K562 (cell line): ENCODE results near the gene HRH1. TPM values are rescaled to one million over a fixed set of nuclear protein-coding genes. Genes with fewer than 3 reads are reported as not detected.

Experiments used
- ARID3B ChIP-seq: fragments of 250-450 bp; sonication (Bioruptor Pico); IDR thresholded peaks from 2 replicates; pipeline ENCODE4 v1.4.0; 2020; ENCODE audit warnings: borderline replicate concordance
- BRF1 ChIP-seq: IDR thresholded peaks from 3 replicates; pipeline ENCODE4 v1.6.1; 2011; ENCODE audit warnings: borderline replicate concordance, mild to moderate bottlenecking; ENCODE audit not compliant: insufficient read length; ENCODE audit errors: extremely low read depth
- CHCHD3 ChIP-seq: fragments of 250-450 bp; sonication (Bioruptor Pico); IDR thresholded peaks from 2 replicates; pipeline ENCODE4 v2.1.2; 2022; ENCODE audit warnings: mild to moderate bottlenecking
- FOS ChIP-seq: IDR thresholded peaks from 3 replicates; pipeline ENCODE4 v1.6.1; 2011; ENCODE audit not compliant: insufficient read length; ENCODE audit errors: extremely low read depth
- FOXJ3 ChIP-seq: sonication (generic); formaldehyde crosslinking; IDR thresholded peaks from 2 replicates; pipeline ENCODE4 v1.4.0; 2020; ENCODE audit warnings: mild to moderate bottlenecking, missing genetic modification reagents
- GTF2E2 ChIP-seq: fragments of 200-800 bp; sonication (Bioruptor generic); IDR thresholded peaks from 2 replicates; pipeline ENCODE4 v1.6.1; 2016; ENCODE audit warnings: missing genetic modification characterization, missing compliant biosample characterization
- ID3 ChIP-seq, 2 experiments: fragments of 250-450 bp in 1 of 2; fragments of 450-650 bp in 1 of 2; sonication (Bioruptor Pico) in 1 of 2; IDR thresholded peaks; 2 replicates each; pipeline versions ENCODE4 v1.6.1 to v1.8.0; 2016 to 2021; ENCODE audit warnings: mild to moderate bottlenecking in 2 of 2, moderate library complexity in 2 of 2, missing compliant biosample characterization in 1 of 2, missing genetic modification characterization in 1 of 2
- JUN ChIP-seq, 2 experiments: sonication (generic) in 1 of 2; formaldehyde crosslinking in 1 of 2; IDR thresholded peaks; 2 replicates each; pipeline versions ENCODE4 v1.6.1 to v1.8.0; 2012 to 2022; ENCODE audit warnings: borderline replicate concordance in 2 of 2, mild to moderate bottlenecking in 2 of 2, improper control_type of control experiment in 1 of 2, low read depth in 1 of 2, low read length in 1 of 2, missing genetic modification reagents in 1 of 2
- LARP7 ChIP-seq: fragments of 450-650 bp; IDR thresholded peaks from 2 replicates; pipeline ENCODE4 v1.6.1; 2016
- NR4A1 ChIP-seq, 2 experiments: fragments of 250-450 bp in 1 of 2; fragments of 450-650 bp in 1 of 2; sonication (Bioruptor Pico) in 1 of 2; IDR thresholded peaks; 2 replicates each; pipeline versions ENCODE4 v1.4.0 to v1.6.1; 2016 to 2020; ENCODE audit warnings: mild to moderate bottlenecking in 2 of 2, missing compliant biosample characterization in 1 of 2, missing genetic modification characterization in 1 of 2, moderate library complexity in 1 of 2
- POLR2H ChIP-seq: IDR thresholded peaks from 2 replicates; pipeline ENCODE4 v1.6.1; 2016; ENCODE audit warnings: missing genetic modification characterization, low read depth, mild to moderate bottlenecking, control low read depth, missing compliant biosample characterization, moderate library complexity
- REST ChIP-seq, 2 experiments: fragments of 450-650 bp; formaldehyde crosslinking in 1 of 2; IDR thresholded peaks; 2 replicates each; pipeline versions ENCODE4 v1.4.0 to v1.6.1; 2014 to 2020; ENCODE audit warnings: mild to moderate bottlenecking in 2 of 2, borderline replicate concordance in 1 of 2, low read depth in 1 of 2
- ZNF232 ChIP-seq: sonication (generic); formaldehyde crosslinking; IDR thresholded peaks from 2 replicates; pipeline ENCODE4 v1.8.0; 2022; ENCODE audit warnings: mild to moderate bottlenecking, missing genetic modification reagents
- ZNF239 ChIP-seq: fragments of 250-450 bp; sonication (Bioruptor Pico); IDR thresholded peaks from 2 replicates; pipeline ENCODE4 v1.4.0; 2020; ENCODE audit warnings: mild to moderate bottlenecking
- polyA plus RNA-seq, 8 experiments: library from polyadenylated mRNA; depleted of rRNA in 4 of 8; stranded (reverse) in 5 of 8; unstranded in 3 of 8; fragments of >200 nt; fragmentation: Nextera tagmentation in 2 of 8; fragmentation: Illumina TruSeq in 1 of 8; extraction: Ambion mirVana in 2 of 8; extraction: Trizol in 1 of 8; gene quantifications; 2 replicates each; pipeline versions ENCODE4 v1.2.1 to v1.2.3, GENCODE V29; 2011 to 2014; ENCODE audit warnings: inconsistent platforms in 1 of 8, missing spikeins in 1 of 8
- total RNA-seq, 7 experiments: library from RNA; depleted of rRNA in 6 of 7; stranded (reverse); fragments of >200 nt in 6 of 7; fragmentation: Illumina TruSeq in 2 of 7; extraction: Trizol in 2 of 7; gene quantifications; 2 replicates each; pipeline versions ENCODE4 v1.2.1 to v1.2.3, GENCODE V29; 2011 to 2021; ENCODE audit warnings: low replicate concordance in 1 of 7

Gene HRH1
- total and polyA plus RNA-seq, 9 of the 15 experiments (the other 6 are each of a cell fraction or from before 2014, with no cell fraction given) = 0.03 to 0.15 (median 0.06) TPM; not detected in 1

- TF ChIP-seq CHCHD3 (CRISPR knock-in tag) = no peak
- no peak for TF ChIP-seq NR4A1 (CRISPR knock-in tag; IDR thresholded peaks at IDR 0.05)
- no peak for TF ChIP-seq NR4A1 (tag; IDR thresholded peaks at IDR 0.05)
- TF ChIP-seq REST (IDR thresholded peaks at IDR 0.05; ENCODE audit: borderline replicate concordance) = no peak
- TF ChIP-seq REST (CRISPR knock-in tag; IDR thresholded peaks at IDR 0.05; ENCODE audit: low read depth) = no peak
- no peak for TF ChIP-seq ARID3B (CRISPR knock-in tag)
- TF ChIP-seq POLR2H = no peak
- no peak for TF ChIP-seq LARP7
- no peak for TF ChIP-seq FOS
- TF ChIP-seq ZNF239 (CRISPR knock-in tag) = no peak
- TF ChIP-seq FOXJ3 (CRISPR knock-in tag) = no peak
- TF ChIP-seq BRF1 = no peak
- TF ChIP-seq JUN (IDR thresholded peaks at IDR 0.05; ENCODE audit: borderline replicate concordance, low read depth, low read length) = no peak
- TF ChIP-seq JUN (CRISPR knock-in tag; IDR thresholded peaks at IDR 0.05; ENCODE audit: borderline replicate concordance) = no peak
- no peak for TF ChIP-seq ZNF232 (CRISPR knock-in tag)
- TF ChIP-seq GTF2E2 (tag) = no peak
- TF ChIP-seq ID3 (CRISPR knock-in tag; IDR thresholded peaks at IDR 0.05) = no peak
- TF ChIP-seq ID3 (tag; IDR thresholded peaks at IDR 0.05) = no peak
- TF ChIP-seq, all 486 proteins: peak for 0
Observed at GRCh38 chr3:11167590-11167989, 13.3 kb downstream of the HRH1 start (continued).
